HepG2 (cell line): ENCODE data around the gene CRYBA2. TPM values are rescaled to one million over a fixed set of nuclear protein-coding genes. Genes with fewer than 3 reads are reported as not detected.
A peak's percentile ranks its signal among the peaks of the same experiment; 100 is the strongest.

ENCODE experiments used
- DBP ChIP-seq: sonication (generic); formaldehyde crosslinking; IDR thresholded peaks from 2 replicates; pipeline ENCODE4 v1.4.0; 2020; ENCODE audit warnings: missing genetic modification reagents; ENCODE audit errors: not compliant biosample characterization
- HCFC1 ChIP-seq: fragments of 150-350 bp; IDR thresholded peaks from 2 replicates; pipeline ENCODE4 v1.6.1; 2014; ENCODE audit warnings: low read depth, low read length
- HIC2 ChIP-seq: sonication (generic); formaldehyde crosslinking; IDR thresholded peaks from 2 replicates; pipeline ENCODE4 v1.9.0; 2022; ENCODE audit warnings: low read depth, missing genetic modification reagents
- HNRNPLL ChIP-seq: fragments of 200-400 bp; formaldehyde crosslinking; IDR thresholded peaks from 2 replicates; pipeline ENCODE4 v1.6.1; 2017; ENCODE audit warnings: mild to moderate bottlenecking, low read depth, low read length; ENCODE audit not compliant: poor library complexity, severe bottlenecking
- IKZF1 ChIP-seq: fragments of 450-650 bp; IDR thresholded peaks from 2 replicates; pipeline ENCODE4 v1.7.1; 2016
- KDM2A ChIP-seq: sonication (generic); formaldehyde crosslinking; IDR thresholded peaks from 2 replicates; pipeline ENCODE4 v1.4.0; 2020; ENCODE audit warnings: low read depth, missing genetic modification reagents, borderline replicate concordance
- MLXIP ChIP-seq: sonication (generic); formaldehyde crosslinking; IDR thresholded peaks from 2 replicates; pipeline ENCODE4 v1.9.0; 2021; ENCODE audit warnings: missing genetic modification reagents, borderline replicate concordance
- MTA3 ChIP-seq: sonication (generic); formaldehyde crosslinking; IDR thresholded peaks from 2 replicates; pipeline ENCODE4 v1.4.0; 2020; ENCODE audit warnings: missing genetic modification reagents
- MXD4 ChIP-seq: IDR thresholded peaks from 2 replicates; pipeline ENCODE4 v1.6.1; 2016; ENCODE audit warnings: mild to moderate bottlenecking, missing biosample characterization, missing genetic modification reagents
- NBN ChIP-seq: fragments of 450-650 bp; conservative IDR thresholded peaks from 2 replicates; pipeline ENCODE4 v1.6.1; 2017
- NR2F2 ChIP-seq: IDR thresholded peaks from 2 replicates; pipeline ENCODE4 v1.6.1; 2012; ENCODE audit warnings: low read depth, inconsistent platforms, borderline replicate concordance
- POGZ ChIP-seq: sonication (generic); formaldehyde crosslinking; IDR thresholded peaks from 2 replicates; pipeline ENCODE4 v1.4.0; 2020; ENCODE audit warnings: mild to moderate bottlenecking, missing genetic modification reagents
- RELA ChIP-seq: sonication (generic); formaldehyde crosslinking; IDR thresholded peaks from 2 replicates; pipeline ENCODE4 v1.4.0; 2020; ENCODE audit warnings: missing genetic modification reagents
- SOX13 ChIP-seq, 3 experiments: fragments of 450-650 bp in 1 of 3; sonication (generic) in 1 of 3; formaldehyde crosslinking in 1 of 3; IDR thresholded peaks in 2 of 3; conservative IDR thresholded peaks in 1 of 3; 2 replicates each; pipeline versions ENCODE4 v1.5.0 to v1.6.1; 2016 to 2020; ENCODE audit warnings: antibody characterized with exemption in 1 of 3, mild to moderate bottlenecking in 1 of 3, missing compliant biosample characterization in 1 of 3, missing genetic modification reagents in 1 of 3, moderate library complexity in 1 of 3
- SP4 ChIP-seq: sonication (generic); formaldehyde crosslinking; IDR thresholded peaks from 2 replicates; pipeline ENCODE4 v1.8.1; 2023; ENCODE audit warnings: mild to moderate bottlenecking, missing genetic modification reagents
- TCF12 ChIP-seq, 2 experiments: fragments of 450-650 bp in 1 of 2; sonication (generic) in 1 of 2; formaldehyde crosslinking in 1 of 2; IDR thresholded peaks; 2 replicates each; pipeline versions ENCODE4 v1.6.1 to v1.8.0; 2017 to 2022; ENCODE audit warnings: antibody characterized with exemption in 1 of 2, mild to moderate bottlenecking in 1 of 2, missing genetic modification reagents in 1 of 2, moderate library complexity in 1 of 2
- XRCC5 ChIP-seq: fragments of 200-400 bp; formaldehyde crosslinking; optimal IDR thresholded peaks from 2 replicates; pipeline ENCODE3; 2017; ENCODE audit warnings: mild to moderate bottlenecking, low read length
- ZMYM3 ChIP-seq: sonication (generic); formaldehyde crosslinking; IDR thresholded peaks from 2 replicates; pipeline ENCODE4 v1.5.1; 2020; ENCODE audit warnings: mild to moderate bottlenecking, missing genetic modification reagents
- ZNF264 ChIP-seq: sonication (generic); formaldehyde crosslinking; IDR thresholded peaks from 2 replicates; pipeline ENCODE4 v1.4.0; 2020; ENCODE audit warnings: missing genetic modification reagents
- ZNF34 ChIP-seq: sonication (generic); formaldehyde crosslinking; IDR thresholded peaks from 2 replicates; pipeline ENCODE4 v1.4.0; 2020; ENCODE audit warnings: mild to moderate bottlenecking, missing genetic modification reagents, borderline replicate concordance
- ZNF709 ChIP-seq: sonication (generic); formaldehyde crosslinking; IDR thresholded peaks from 2 replicates; pipeline ENCODE4 v1.5.0; 2020; ENCODE audit warnings: mild to moderate bottlenecking, missing genetic modification reagents
- ZNF777 ChIP-seq: sonication (generic); formaldehyde crosslinking; IDR thresholded peaks from 2 replicates; pipeline ENCODE4 v1.4.0; 2020; ENCODE audit warnings: missing genetic modification reagents
- ZNF782 ChIP-seq: sonication (generic); formaldehyde crosslinking; IDR thresholded peaks from 2 replicates; pipeline ENCODE4 v1.4.0; 2020; ENCODE audit warnings: missing genetic modification reagents, mild to moderate bottlenecking, borderline replicate concordance
- ZNF788 ChIP-seq: sonication (generic); formaldehyde crosslinking; IDR thresholded peaks from 2 replicates; pipeline ENCODE4 v1.5.0; 2020; ENCODE audit warnings: mild to moderate bottlenecking, missing genetic modification reagents, borderline replicate concordance
- ZSCAN12 ChIP-seq: sonication (generic); formaldehyde crosslinking; IDR thresholded peaks from 2 replicates; pipeline ENCODE4 v1.9.0; 2021; ENCODE audit warnings: mild to moderate bottlenecking, missing genetic modification reagents
- polyA plus RNA-seq, 8 experiments: library from polyadenylated mRNA; depleted of rRNA in 3 of 8; stranded (reverse) in 7 of 8; unstranded in 1 of 8; fragments of >200 nt; fragmentation: Illumina TruSeq in 4 of 8; extraction: Trizol in 4 of 8; gene quantifications; 2 replicates each; pipeline versions ENCODE4 v1.2.1 to v1.2.3, GENCODE V29; 2011 to 2016; ENCODE audit warnings: low read depth in 4 of 8, missing spikeins in 1 of 8, mixed read lengths in 1 of 8; ENCODE audit not compliant: insufficient read depth in 1 of 8
- total RNA-seq, 5 experiments: library from RNA; depleted of rRNA; stranded (reverse); fragments of >200 nt; fragmentation: Illumina TruSeq; extraction: Trizol; gene quantifications; 2 replicates each; pipeline ENCODE4 v1.2.3, GENCODE V29; 2016; ENCODE audit warnings: low read depth in 1 of 5

The CRYBA2 gene
- total and polyA plus RNA-seq, 2 of the 13 experiments (the other 11 are each of a cell fraction or from before 2014, with no cell fraction given) = not detected

GRCh38 chr2:218962859-218963492 lies 30.2 kb downstream of the CRYBA2 start (continued):
- TF ChIP-seq ZNF788 (CRISPR knock-in tag) = peak; percentile 67; the same call in 1 of the 2 replicates
- no peak for TF ChIP-seq HCFC1
- no peak for TF ChIP-seq ZNF782 (CRISPR knock-in tag)
- no peak for TF ChIP-seq HIC2 (CRISPR knock-in tag)
- TF ChIP-seq MTA3 = no peak
- no peak for TF ChIP-seq NR2F2
- TF ChIP-seq MXD4 (CRISPR knock-in tag) = no peak
- peak; percentile 95 for TF ChIP-seq DBP (CRISPR knock-in tag)
- peak; percentile 88 for TF ChIP-seq KDM2A (CRISPR knock-in tag)
- no peak for TF ChIP-seq ZMYM3
- TF ChIP-seq ZNF264 (CRISPR knock-in tag) = peak; percentile 86
- TF ChIP-seq HNRNPLL = no peak
- TF ChIP-seq ZSCAN12 (CRISPR knock-in tag) = peak; percentile 99
- no peak for TF ChIP-seq NBN
- no peak for TF ChIP-seq ZNF34 (CRISPR knock-in tag)
- TF ChIP-seq RELA (CRISPR knock-in tag) = 0 out of 2 replicates have a peak, but pooled peaks have one; percentile 71
- peak; percentile 94 for TF ChIP-seq ZNF709 (CRISPR knock-in tag)
- TF ChIP-seq POGZ (CRISPR knock-in tag) = no peak
- TF ChIP-seq ZNF777 (CRISPR knock-in tag) = peak; percentile 60
- no peak for TF ChIP-seq IKZF1
- no peak for TF ChIP-seq SP4
- no peak for TF ChIP-seq TCF12 (IDR thresholded peaks at IDR 0.05)
- TF ChIP-seq TCF12 (CRISPR knock-in tag; IDR thresholded peaks at IDR 0.05) = no peak
- peak; percentile 87 for TF ChIP-seq MLXIP (CRISPR knock-in tag)
- TF ChIP-seq SOX13 (IDR thresholded peaks at IDR 0.05) = no peak
- peak in 1 of 2 experiments; percentile 52; a peak in 2 of 4 replicates for TF ChIP-seq SOX13 (CRISPR knock-in tag; conservative IDR thresholded peaks at IDR 0.05 in 1 of 2, IDR thresholded peaks at IDR 0.05 in 1 of 2)
- peak; percentile 60 for TF ChIP-seq XRCC5
